Measurements from ENCODE around the gene THOC6.
"Not testable (repeated sequence)": the region's sequence is repeated elsewhere in the genome, so short reads cannot be mapped to it uniquely, and the experiment has no call there.

THOC6 gene

DNA sequence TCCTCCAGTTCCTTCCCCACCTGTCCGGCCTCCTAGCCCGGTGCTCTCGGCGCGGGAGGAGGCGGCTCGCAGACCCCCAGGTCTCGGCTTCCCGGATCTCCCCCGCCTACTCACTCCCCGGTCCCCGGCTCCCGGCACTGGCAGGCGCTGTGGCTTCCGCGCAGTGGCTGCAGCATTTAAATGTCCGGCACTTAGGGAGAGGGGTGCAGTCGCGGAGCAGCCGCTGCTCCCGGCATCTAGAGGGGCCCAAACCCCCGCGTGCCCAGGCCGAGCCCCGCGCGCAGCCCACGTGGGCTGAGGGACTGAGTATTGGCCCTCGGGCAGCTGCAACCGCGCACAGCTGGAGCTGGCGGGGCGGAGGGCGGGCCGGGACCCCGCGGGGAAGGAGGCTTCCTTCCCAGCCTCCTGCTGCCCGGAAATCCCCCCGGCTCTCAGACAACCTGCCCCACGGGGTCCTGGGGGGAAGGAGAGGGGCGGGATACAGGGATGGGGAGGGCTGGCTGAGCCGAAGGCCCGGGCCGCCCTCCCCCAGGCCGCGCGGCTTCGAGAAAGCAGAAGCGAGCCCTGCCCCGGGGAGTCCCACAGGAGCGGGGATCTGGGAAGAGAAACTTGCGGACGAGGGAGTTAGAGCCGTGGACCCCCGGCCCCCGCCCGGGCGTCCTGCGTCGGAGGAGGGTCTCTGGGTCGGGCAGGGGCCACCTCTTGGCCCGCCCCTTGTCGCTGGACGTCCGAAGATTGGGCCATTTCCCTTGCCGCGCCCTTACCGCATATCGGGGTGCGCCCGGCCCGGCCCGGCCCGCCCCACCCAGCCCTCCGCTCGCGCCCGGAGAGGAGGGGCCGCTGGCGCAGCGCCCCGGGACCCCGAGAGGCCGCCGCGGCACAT, 22.2 kb downstream of the THOC6 start, which contains the start of gene MMP25:
TSS of gene MMP25 (plus strand) at position 804 of the 883 bp plus-strand sequence. CDS start 357 bp downstream, outside the sequence.
- H3K27me3 ChIP-seq (ENCODE audit: control insufficient read depth, insufficient read depth, low read length, poor library complexity, severe bottlenecking) = peaks cover 63% of the 10 kb centered on the region
- H3K4me1 ChIP-seq (ENCODE audit: control insufficient read depth, insufficient read depth, low read length) = no peaks in the 10 kb centered on the region
- peak within 1 kb of the TSS; percentile 56 for H3K4me3 ChIP-seq (ENCODE audit: insufficient read depth, low read depth, low read length)
- 0% methylated on average over 86 of the region's 86 CpGs for WGBS, 2 experiments
- no peaks in the 10 kb centered on the region for H3K9me3 ChIP-seq (ENCODE audit: control insufficient read depth, low read length)
- H3K36me3 ChIP-seq (ENCODE audit: control insufficient read depth, insufficient read depth, low read length) = no peaks in the 10 kb centered on the region
- H3K27ac ChIP-seq (ENCODE audit: insufficient read depth, low read depth, low read length, poor library complexity, severe bottlenecking) = no peak within 1 kb of the TSS

DNA sequence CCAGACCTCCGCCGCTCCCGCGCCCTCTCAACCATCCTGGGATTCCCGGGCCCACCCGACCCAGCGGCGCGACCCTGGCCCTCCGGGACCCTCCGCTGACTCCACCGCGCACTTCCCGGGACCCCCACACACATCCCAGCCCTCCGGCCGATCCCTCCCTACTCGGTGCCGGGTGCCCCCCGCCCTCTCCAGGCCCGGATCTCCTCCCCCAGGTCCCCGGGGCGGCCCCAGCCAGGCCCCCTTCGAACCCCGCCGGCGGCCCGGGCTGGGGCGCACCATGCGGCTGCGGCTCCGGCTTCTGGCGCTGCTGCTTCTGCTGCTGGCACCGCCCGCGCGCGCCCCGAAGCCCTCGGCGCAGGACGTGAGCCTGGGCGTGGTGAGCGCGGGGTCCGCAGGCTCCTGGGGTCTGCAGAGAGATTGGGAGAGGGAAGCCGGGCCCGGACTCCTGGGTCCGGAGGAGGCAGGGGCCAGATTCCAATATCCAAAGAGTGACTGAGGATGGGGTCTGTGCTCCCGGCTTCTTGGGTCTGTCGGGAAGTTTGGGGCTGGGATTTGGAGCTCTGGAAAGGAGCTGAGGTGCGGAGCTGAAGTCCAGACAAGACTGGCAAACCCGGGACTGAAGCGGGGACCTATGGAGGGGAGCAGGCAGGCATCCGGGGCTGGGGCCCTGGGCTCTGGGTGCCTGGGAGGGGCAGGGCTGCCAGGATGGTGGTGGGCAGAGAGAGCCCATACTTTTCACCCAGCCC, 23.0 kb downstream of the THOC6 start:
- Histone ChIP-seq H3K27ac (ENCODE audit: insufficient read depth, low read depth, low read length, poor library complexity, severe bottlenecking) (no peak overlapping the region), H3K36me3 (ENCODE audit: control insufficient read depth, insufficient read depth, low read length) (no peaks in the 10 kb centered on the region), H3K4me3 (ENCODE audit: insufficient read depth, low read depth, low read length) (peak overlapping the region; percentile 56), H3K4me1 (ENCODE audit: control insufficient read depth, insufficient read depth, low read length) (no peaks in the 10 kb centered on the region), H3K9me3 (ENCODE audit: control insufficient read depth, low read length) (no peaks in the 10 kb centered on the region), H3K27me3 (ENCODE audit: control insufficient read depth, insufficient read depth, low read length, poor library complexity, severe bottlenecking) (peaks cover 63% of the 10 kb centered on the region)
- 1 to 2% methylated on average over 54 of the region's 54 CpGs for WGBS, 2 experiments

- 31 to 33% methylated on average over 13 of the region's 13 CpGs for WGBS, 2 experiments
- H3K4me1 ChIP-seq (ENCODE audit: control insufficient read depth, insufficient read depth, low read length) = no peaks in the 10 kb centered on the region
- no peak overlapping the region for H3K4me3 ChIP-seq (ENCODE audit: insufficient read depth, low read depth, low read length)
- peaks cover 63% of the 10 kb centered on the region for H3K27me3 ChIP-seq (ENCODE audit: control insufficient read depth, insufficient read depth, low read length, poor library complexity, severe bottlenecking)
- no peaks in the 10 kb centered on the region for H3K36me3 ChIP-seq (ENCODE audit: control insufficient read depth, insufficient read depth, low read length)
- no peak overlapping the region for H3K27ac ChIP-seq (ENCODE audit: insufficient read depth, low read depth, low read length, poor library complexity, severe bottlenecking)
- H3K9me3 ChIP-seq (ENCODE audit: control insufficient read depth, low read length) = no peaks in the 10 kb centered on the region
These were observed 23.5 kb downstream of the THOC6 start for GRCh38 chr16:3047387-3047720.

- no peaks in the 10 kb centered on the region for H3K36me3 ChIP-seq (ENCODE audit: control insufficient read depth, insufficient read depth, low read length)
- peaks cover 42% of the 10 kb centered on the region for H3K27me3 ChIP-seq (ENCODE audit: control insufficient read depth, insufficient read depth, low read length, poor library complexity, severe bottlenecking)
- no peak overlapping the region for H3K4me3 ChIP-seq (ENCODE audit: insufficient read depth, low read depth, low read length)
- H3K4me1 ChIP-seq (ENCODE audit: control insufficient read depth, insufficient read depth, low read length) = no peaks in the 10 kb centered on the region
- H3K27ac ChIP-seq (ENCODE audit: insufficient read depth, low read depth, low read length, poor library complexity, severe bottlenecking) = no peak overlapping the region
- no peaks in the 10 kb centered on the region for H3K9me3 ChIP-seq (ENCODE audit: control insufficient read depth, low read length)
- WGBS, 2 experiments = 91% methylated on average over 26 of the region's 26 CpGs
These were observed 26.2 kb downstream of the THOC6 start for GRCh38 chr16:3049921-3050481.

DNA sequence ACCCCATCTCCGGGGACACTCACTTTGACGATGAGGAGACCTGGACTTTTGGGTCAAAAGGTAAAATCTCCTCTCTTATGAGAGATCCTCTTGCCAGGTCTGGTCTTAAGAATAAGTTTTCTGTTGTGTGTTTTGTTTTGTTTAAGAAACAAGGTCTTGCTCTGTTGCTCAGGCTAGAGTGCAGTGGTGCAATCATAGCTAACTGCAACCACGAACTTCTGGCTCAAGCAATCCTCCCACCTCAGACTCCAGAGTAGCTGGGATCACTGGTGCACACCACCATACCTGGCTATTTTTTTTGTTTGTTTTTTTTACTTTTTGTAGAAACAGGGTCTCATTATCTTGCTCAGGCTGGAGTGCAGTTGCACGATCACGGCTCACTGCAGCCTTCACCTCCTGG, 26.7 kb downstream of the THOC6 start:
- Histone ChIP-seq H3K36me3 (ENCODE audit: control insufficient read depth, insufficient read depth, low read length) (no peaks in the 10 kb centered on the region), H3K4me1 (ENCODE audit: control insufficient read depth, insufficient read depth, low read length) (no peaks in the 10 kb centered on the region), H3K27me3 (ENCODE audit: control insufficient read depth, insufficient read depth, low read length, poor library complexity, severe bottlenecking) (peaks cover 37% of the 10 kb centered on the region), H3K9me3 (ENCODE audit: control insufficient read depth, low read length) (no peaks in the 10 kb centered on the region), H3K4me3 (ENCODE audit: insufficient read depth, low read depth, low read length) (no peak overlapping the region), H3K27ac (ENCODE audit: insufficient read depth, low read depth, low read length, poor library complexity, severe bottlenecking) (no peak overlapping the region)
- 93 to 95% methylated on average over 5 of the region's 5 CpGs for WGBS, 2 experiments

DNA sequence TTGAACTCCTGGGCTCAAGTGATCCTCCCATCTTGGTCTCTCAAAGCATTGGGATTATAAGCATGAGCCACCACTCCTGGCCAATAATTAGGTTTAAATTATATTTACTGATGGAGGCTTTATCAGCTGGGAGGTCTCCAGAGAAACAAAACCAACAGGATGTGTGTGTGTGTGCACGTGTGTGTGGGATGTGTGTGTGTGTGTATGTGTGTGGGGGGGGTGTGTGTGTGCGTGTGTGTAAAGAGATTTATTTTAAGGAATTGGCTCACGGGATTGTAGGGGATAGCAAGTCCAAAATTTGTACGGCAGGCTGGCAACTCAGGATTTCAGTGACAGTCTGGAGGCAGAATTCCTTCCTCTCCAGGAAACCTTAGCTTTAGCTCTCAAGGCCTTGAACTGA, 27.2 kb downstream of the THOC6 start:
- Histone ChIP-seq H3K27me3 (ENCODE audit: control insufficient read depth, insufficient read depth, low read length, poor library complexity, severe bottlenecking) (peaks cover 32% of the 10 kb centered on the region), H3K4me3 (ENCODE audit: insufficient read depth, low read depth, low read length) (no peak overlapping the region), H3K36me3 (ENCODE audit: control insufficient read depth, insufficient read depth, low read length) (no peaks in the 10 kb centered on the region), H3K9me3 (ENCODE audit: control insufficient read depth, low read length) (no peaks in the 10 kb centered on the region), H3K27ac (ENCODE audit: insufficient read depth, low read depth, low read length, poor library complexity, severe bottlenecking) (no peak overlapping the region), H3K4me1 (ENCODE audit: control insufficient read depth, insufficient read depth, low read length) (no peaks in the 10 kb centered on the region)
- 86 to 89% methylated on average over 4 of the region's 4 CpGs for WGBS, 2 experiments

- Histone ChIP-seq H3K4me3 (ENCODE audit: insufficient read depth, low read depth, low read length) (no peak overlapping the region), H3K9me3 (ENCODE audit: control insufficient read depth, low read length) (no peaks in the 10 kb centered on the region), H3K27me3 (ENCODE audit: control insufficient read depth, insufficient read depth, low read length, poor library complexity, severe bottlenecking) (peaks cover 27% of the 10 kb centered on the region), H3K36me3 (ENCODE audit: control insufficient read depth, insufficient read depth, low read length) (no peaks in the 10 kb centered on the region), H3K4me1 (ENCODE audit: control insufficient read depth, insufficient read depth, low read length) (no peaks in the 10 kb centered on the region), H3K27ac (ENCODE audit: insufficient read depth, low read depth, low read length, poor library complexity, severe bottlenecking) (no peak overlapping the region)
- 83 to 90% methylated on average over 9 of the region's 9 CpGs for WGBS, 2 experiments
These were observed 27.7 kb downstream of the THOC6 start for GRCh38 chr16:3051494-3051893.

DNA sequence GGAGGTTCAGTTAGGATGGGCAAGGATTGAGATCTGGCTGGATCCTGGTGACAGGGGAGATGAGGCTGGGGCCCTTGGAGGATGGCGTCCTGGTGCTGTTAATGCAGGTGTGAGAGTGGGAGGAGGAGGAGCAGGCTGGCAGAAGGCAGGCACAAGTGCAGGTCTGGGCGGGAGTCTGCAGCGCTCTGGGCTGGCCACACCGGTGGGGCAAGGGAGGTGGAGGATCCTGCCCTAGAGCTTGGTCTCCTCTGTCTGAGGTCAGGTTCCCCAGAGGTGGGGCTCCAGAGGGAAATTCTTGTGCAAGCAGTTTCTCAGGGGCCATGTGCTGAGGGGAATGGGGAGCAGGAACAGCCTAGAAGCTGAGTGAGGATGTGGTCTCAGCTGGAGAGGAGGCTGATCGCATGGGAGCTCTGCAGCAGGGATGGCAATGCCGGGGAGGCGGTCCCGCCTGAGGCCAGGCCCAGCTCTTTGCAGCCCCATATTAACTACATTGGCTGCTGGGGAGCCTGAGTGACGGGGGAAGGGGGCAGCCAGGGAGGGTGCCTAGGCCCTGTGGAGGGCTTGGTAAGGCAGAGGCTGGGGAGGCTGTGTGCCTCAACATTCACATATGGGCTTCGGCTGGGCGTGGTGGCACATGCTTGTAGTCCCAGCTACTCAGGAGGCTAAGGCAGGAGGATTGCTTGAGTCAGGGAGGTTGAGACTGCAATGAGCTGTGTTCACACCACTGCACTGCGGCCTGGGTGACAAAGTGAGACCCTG, 28.9 kb downstream of the THOC6 start:
- not testable (repeated sequence) for H3K36me3 ChIP-seq (ENCODE audit: control insufficient read depth, insufficient read depth, low read length); H3K4me1 ChIP-seq (ENCODE audit: control insufficient read depth, insufficient read depth, low read length); H3K27ac ChIP-seq (ENCODE audit: insufficient read depth, low read depth, low read length, poor library complexity, severe bottlenecking); H3K4me3 ChIP-seq (ENCODE audit: insufficient read depth, low read depth, low read length); H3K9me3 ChIP-seq (ENCODE audit: control insufficient read depth, low read length)
- WGBS, 2 experiments = 83 to 90% methylated on average over 10 of the region's 12 CpGs
- peaks cover 19% of the 10 kb centered on the region for H3K27me3 ChIP-seq (ENCODE audit: control insufficient read depth, insufficient read depth, low read length, poor library complexity, severe bottlenecking)

GRCh38 chr16:3053330-3053710, 29.5 kb downstream of the THOC6 start:
- peaks cover 19% of the 10 kb centered on the region for H3K27me3 ChIP-seq (ENCODE audit: control insufficient read depth, insufficient read depth, low read length, poor library complexity, severe bottlenecking)
- H3K4me3 ChIP-seq (ENCODE audit: insufficient read depth, low read depth, low read length); H3K9me3 ChIP-seq (ENCODE audit: control insufficient read depth, low read length); H3K36me3 ChIP-seq (ENCODE audit: control insufficient read depth, insufficient read depth, low read length); H3K4me1 ChIP-seq (ENCODE audit: control insufficient read depth, insufficient read depth, low read length); H3K27ac ChIP-seq (ENCODE audit: insufficient read depth, low read depth, low read length, poor library complexity, severe bottlenecking): not testable (repeated sequence)
- WGBS, 2 experiments = 79 to 80% methylated on average over 7 to 9 of the region's 13 CpGs
